ENCODE results near the gene KLHL24. TPM values are rescaled to one million over a fixed set of nuclear protein-coding genes. Genes with fewer than 3 reads are reported as not detected.

Gene KLHL24
- total and polyA plus RNA-seq, 11 donors: 16.5 to 275 (median 199) TPM

GRCh38 chr3:183590442-183590841 is 45.0 kb upstream of the KLHL24 start:
- 92 to 98% (median 96%) methylated on average over 6 of the region's 6 CpGs for WGBS, 4 donors
- intact Hi-C loops (cut with DNase I): no loop called here
- DNase-seq: no peak
- no peaks in the 10 kb centered on the region for H3K36me3 ChIP-seq
- no peaks in the 10 kb centered on the region for H3K9me3 ChIP-seq
- no peak for TF ChIP-seq POLR2A (IDR thresholded peaks at IDR 0.05)
- TF ChIP-seq, protein P1, sequence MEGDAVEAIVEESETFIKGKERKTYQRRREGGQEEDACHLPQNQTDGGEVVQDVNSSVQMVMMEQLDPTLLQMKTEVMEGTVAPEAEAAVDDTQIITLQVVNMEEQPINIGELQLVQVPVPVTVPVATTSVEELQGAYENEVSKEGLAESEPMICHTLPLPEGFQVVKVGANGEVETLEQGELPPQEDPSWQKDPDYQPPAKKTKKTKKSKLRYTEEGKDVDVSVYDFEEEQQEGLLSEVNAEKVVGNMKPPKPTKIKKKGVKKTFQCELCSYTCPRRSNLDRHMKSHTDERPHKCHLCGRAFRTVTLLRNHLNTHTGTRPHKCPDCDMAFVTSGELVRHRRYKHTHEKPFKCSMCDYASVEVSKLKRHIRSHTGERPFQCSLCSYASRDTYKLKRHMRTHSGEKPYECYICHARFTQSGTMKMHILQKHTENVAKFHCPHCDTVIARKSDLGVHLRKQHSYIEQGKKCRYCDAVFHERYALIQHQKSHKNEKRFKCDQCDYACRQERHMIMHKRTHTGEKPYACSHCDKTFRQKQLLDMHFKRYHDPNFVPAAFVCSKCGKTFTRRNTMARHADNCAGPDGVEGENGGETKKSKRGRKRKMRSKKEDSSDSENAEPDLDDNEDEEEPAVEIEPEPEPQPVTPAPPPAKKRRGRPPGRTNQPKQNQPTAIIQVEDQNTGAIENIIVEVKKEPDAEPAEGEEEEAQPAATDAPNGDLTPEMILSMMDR (IDR thresholded peaks at IDR 0.05): no peak
- H3K4me3 ChIP-seq: no peak overlapping the region
- H3K27ac ChIP-seq: no peak overlapping the region
- ATAC-seq: no peak
- H3K4me1 ChIP-seq: peaks cover 0 to 33% (median 7%) of the 10 kb centered on the region in 12 donors
- H3K27me3 ChIP-seq: no peaks in the 10 kb centered on the region

- Histone ChIP-seq H3K9me3 (peaks cover 0 to 10% (median 0%) of the 10 kb centered on the region in 12 donors), H3K4me3 (peak overlapping the region in 1 of 12 donors; percentile 19), H3K4me1 (peaks cover 0 to 24% (median 5%) of the 10 kb centered on the region in 12 donors), H3K36me3 (no peaks in the 10 kb centered on the region), H3K27me3 (no peaks in the 10 kb centered on the region), H3K27ac (no peak overlapping the region)
- intact Hi-C loops (cut with DNase I): no loop called here
- ATAC-seq: peak in 1 of 4 donors; percentile 20
- no peak for DNase-seq
- WGBS, 4 donors: 60 to 66% (median 63%) methylated on average over 6 of the region's 6 CpGs
- TF ChIP-seq, protein P1 (IDR thresholded peaks at IDR 0.05): peak in 10 of 12 donors; percentile 10 to 50 (median 20)
- TF ChIP-seq POLR2A (IDR thresholded peaks at IDR 0.05): no peak
Observed at GRCh38 chr3:183591881-183592521, 43.4 kb upstream of the KLHL24 start.

GRCh38 chr3:183592821-183593220 is 42.6 kb upstream of the KLHL24 start:
- H3K36me3 ChIP-seq: no peaks in the 10 kb centered on the region
- peaks cover 0 to 18% (median 0%) of the 10 kb centered on the region in 12 donors for H3K4me1 ChIP-seq
- peaks cover 0 to 18% (median 6%) of the 10 kb centered on the region in 12 donors for H3K9me3 ChIP-seq
- DNase-seq (no peak), ATAC-seq (no peak)
- H3K27me3 ChIP-seq: no peaks in the 10 kb centered on the region
- no peak overlapping the region for H3K27ac ChIP-seq
- TF ChIP-seq, protein P1 (IDR thresholded peaks at IDR 0.05): no peak
- no peak for TF ChIP-seq POLR2A (IDR thresholded peaks at IDR 0.05)
- H3K4me3 ChIP-seq: no peak overlapping the region
- WGBS, 4 donors: 94 to 96% (median 95%) methylated on average over 7 of the region's 7 CpGs
- intact Hi-C loops (cut with DNase I): no loop called here

- DNase-seq: no peak
- Histone ChIP-seq H3K4me3 (no peak overlapping the region), H3K36me3 (no peaks in the 10 kb centered on the region), H3K27me3 (no peaks in the 10 kb centered on the region), H3K9me3 (peaks cover 0 to 33% (median 18%) of the 10 kb centered on the region in 12 donors), H3K4me1 (peaks cover 0 to 13% (median 0%) of the 10 kb centered on the region in 12 donors), H3K27ac (no peak overlapping the region)
- no peak for ATAC-seq
- intact Hi-C loops (cut with DNase I): no loop called here
- 79 to 100% (median 97%) methylated on average over 2 of the region's 2 CpGs for WGBS, 4 donors
- TF ChIP-seq, protein P1 (IDR thresholded peaks at IDR 0.05): no peak
- TF ChIP-seq POLR2A (IDR thresholded peaks at IDR 0.05): no peak
Observed at GRCh38 chr3:183594636-183595035, 40.8 kb upstream of the KLHL24 start.
